CD4-positive, alpha-beta T cell (primary cell): ENCODE results near the gene FBLN5. TPM values are rescaled to one million over a fixed set of nuclear protein-coding genes. Genes with fewer than 3 reads are reported as not detected.

Experiments
- ATAC-seq: fragments of 200-7000 bp; cut with Tn5 transposase; one replicate; pipeline ENCODE4 v1.10.0; 2022; ENCODE audit warnings: mild to moderate bottlenecking; ENCODE audit not compliant: poor library complexity
- CTCF ChIA-PET: fragments of 350-600 bp; sonication (Branson Sonifier 250); formaldehyde crosslinking; loops from one replicate; lab custom pipeline; 2021; ENCODE audit warnings: antibody characterized with exemption, inconsistent platforms; lab: Charles Lee
- POLR2A ChIA-PET: fragments of 350-600 bp; sonication (Branson Sonifier 250); formaldehyde crosslinking; loops from one replicate; lab custom pipeline; 2021; ENCODE audit warnings: antibody characterized with exemption, inconsistent platforms; lab: Charles Lee
- DNase-seq, 14 experiments: peaks; one replicate each; pipeline ENCODE4 v3.0.0-alpha.2; 2013 to 2020; ENCODE audit warnings: mixed read lengths in 2 of 14
- H3K27ac ChIP-seq, 2 donors: one replicate each; pipeline versions ENCODE4 v1.5.1 to v1.7.0; 2013; ENCODE audit warnings: low read length in 2 of 2, low read depth in 1 of 2, mild to moderate bottlenecking in 1 of 2
- H3K27me3 ChIP-seq, 2 experiments: 1 replicate in 1 of 2; 2 replicates in 1 of 2; pipeline versions ENCODE4 v1.6.1 to v1.7.0; 2013; ENCODE audit warnings: low read length in 2 of 2, control low read depth in 1 of 2, mild to moderate bottlenecking in 1 of 2, moderate library complexity in 1 of 2; ENCODE audit not compliant: insufficient read depth in 2 of 2, control insufficient read depth in 1 of 2
- H3K36me3 ChIP-seq: one replicate; pipeline ENCODE4 v1.6.1; 2013; ENCODE audit warnings: low read length, control low read depth; ENCODE audit not compliant: insufficient read depth
- H3K4me1 ChIP-seq: one replicate; pipeline ENCODE4 v1.6.1; 2013; ENCODE audit warnings: low read length, control low read depth; ENCODE audit not compliant: insufficient read depth
- H3K4me3 ChIP-seq: one replicate; pipeline ENCODE4 v1.5.1; 2013; ENCODE audit warnings: mild to moderate bottlenecking, low read length, moderate library complexity
- H3K9me3 ChIP-seq, 2 experiments: 1 replicate in 1 of 2; 2 replicates in 1 of 2; pipeline versions ENCODE4 v1.6.1 to v1.7.0; 2013; ENCODE audit warnings: low read length in 2 of 2, mild to moderate bottlenecking in 2 of 2, control low read depth in 1 of 2, moderate library complexity in 1 of 2; ENCODE audit not compliant: control insufficient read depth in 1 of 2, insufficient read depth in 1 of 2
- H3K27ac Mint-ChIP-seq: one replicate; pipeline ENCODE4 v1.8.0; 2020; ENCODE audit warnings: mixed read lengths
- H3K27me3 Mint-ChIP-seq: one replicate; pipeline ENCODE4 v1.8.0; 2021; ENCODE audit warnings: mixed read lengths
- H3K36me3 Mint-ChIP-seq: one replicate; pipeline ENCODE4 v1.8.0; 2021; ENCODE audit warnings: low read depth, mixed read lengths
- H3K4me1 Mint-ChIP-seq: one replicate; pipeline ENCODE4 v1.8.0; 2021; ENCODE audit warnings: low read depth, mixed read lengths
- H3K4me3 Mint-ChIP-seq: one replicate; pipeline ENCODE4 v1.8.0; 2020; ENCODE audit warnings: mild to moderate bottlenecking, mixed read lengths
- H3K9me3 Mint-ChIP-seq: one replicate; pipeline ENCODE4 v1.8.0; 2020; ENCODE audit warnings: mixed read lengths
- CTCF ChIP-seq: fragments of 200-600 bp; IDR thresholded peaks from one replicate; pipeline ENCODE4 v1.8.0; 2022; ENCODE audit warnings: antibody characterized with exemption, mild to moderate bottlenecking
- intact Hi-C, 2 experiments: fragments of 100-400 bp; cut with DNase I in 1 of 2; cut with micrococcal nuclease in 1 of 2; formaldehyde crosslinking; loops; one replicate each; pipeline versions ENCODE4 v1.15.1 to v1.9.0; 2023 to 2025; cut with DNase I, micrococcal nuclease
- total RNA-seq, 174 experiments: library from RNA in 2 of 174; stranded (reverse) in 2 of 174; gene quantifications; one replicate each; pipeline ENCODE4 v1.2.3 and lab custom pipeline; 2021 to 2026

The FBLN5 gene
- total RNA-seq, 2 experiments from 2014 or later = 1.2 to 1.5 TPM

- Mint-ChIP-seq H3K4me3 (no peak overlapping the region), H3K27me3 (no peaks in the 10 kb centered on the region)
- no peak for ATAC-seq
Observed at GRCh38 chr14:91906374-91906773, 41.1 kb downstream of the FBLN5 start.

GRCh38 chr14:91904956-91905645, 42.4 kb downstream of the FBLN5 start:
- Histone ChIP-seq H3K4me3 (no peak overlapping the region), H3K36me3 (no peaks in the 10 kb centered on the region), H3K27ac (no peak overlapping the region), H3K27me3 (no peaks in the 10 kb centered on the region), H3K9me3 (no peaks in the 10 kb centered on the region), H3K4me1 (no peaks in the 10 kb centered on the region)
- intact Hi-C loops = no loop called here
- ATAC-seq = no peak
- Mint-ChIP-seq H3K36me3 (no peaks in the 10 kb centered on the region), H3K4me3 (no peak overlapping the region), H3K27ac (no peak overlapping the region), H3K27me3 (no peaks in the 10 kb centered on the region), H3K4me1 (peaks cover 8% of the 10 kb centered on the region), H3K9me3 (no peaks in the 10 kb centered on the region)
- CTCF ChIA-PET = no interaction called here
- TF ChIP-seq CTCF = no peak
- no peak for DNase-seq
- POLR2A ChIA-PET = no interaction called here

More at GRCh38 chr14:91906374-91906773, 41.1 kb downstream of the FBLN5 start:
- no peaks in the 10 kb centered on the region for H3K36me3 ChIP-seq
- no peak for TF ChIP-seq CTCF
- H3K27ac Mint-ChIP-seq = no peak overlapping the region
- no peaks in the 10 kb centered on the region for H3K9me3 Mint-ChIP-seq
- no peaks in the 10 kb centered on the region for H3K36me3 Mint-ChIP-seq
- peaks cover 1% of the 10 kb centered on the region for H3K4me1 ChIP-seq
- POLR2A ChIA-PET = no interaction called here
- H3K27ac ChIP-seq = no peak overlapping the region
- no peaks in the 10 kb centered on the region for H3K9me3 ChIP-seq
- CTCF ChIA-PET = no interaction called here
- peaks cover 18% of the 10 kb centered on the region for H3K4me1 Mint-ChIP-seq
- intact Hi-C loops = no loop called here
- no peaks in the 10 kb centered on the region for H3K27me3 ChIP-seq
- H3K4me3 ChIP-seq = no peak overlapping the region
- DNase-seq = no peak

GRCh38 chr14:91904483-91904882, 43.0 kb downstream of the FBLN5 start:
- H3K27ac Mint-ChIP-seq = no peak overlapping the region

More at GRCh38 chr14:91904483-91904882, 43.0 kb downstream of the FBLN5 start:
- H3K36me3 Mint-ChIP-seq = no peaks in the 10 kb centered on the region
- H3K4me3 ChIP-seq = no peak overlapping the region
- ATAC-seq = no peak
- H3K9me3 Mint-ChIP-seq = no peaks in the 10 kb centered on the region
- ChIA-PET CTCF (no interaction called here), POLR2A (no interaction called here)
- H3K4me1 Mint-ChIP-seq = peaks cover 5% of the 10 kb centered on the region
- no peak overlapping the region for H3K4me3 Mint-ChIP-seq
- no peak overlapping the region for H3K27ac ChIP-seq
- intact Hi-C loops = no loop called here
- H3K27me3 Mint-ChIP-seq = no peaks in the 10 kb centered on the region
- H3K27me3 ChIP-seq = no peaks in the 10 kb centered on the region
- no peak for TF ChIP-seq CTCF
- H3K4me1 ChIP-seq = no peaks in the 10 kb centered on the region
- H3K9me3 ChIP-seq = no peaks in the 10 kb centered on the region
- no peaks in the 10 kb centered on the region for H3K36me3 ChIP-seq
- DNase-seq = no peak
